ENCODE data around the gene ADD2. TPM values are rescaled to one million over a fixed set of nuclear protein-coding genes. Genes with fewer than 3 reads are reported as not detected.

ADD2 gene
- total and polyA plus RNA-seq, 7 donors: 0.09 to 2.6 (median 0.85) TPM

GRCh38 chr2:70778676-70779075 lies 10.7 kb upstream of the ADD2 start:
- ATAC-seq (no peak), DNase-seq (no peak)
- no peak for TF ChIP-seq CTCF (IDR thresholded peaks at IDR 0.05)
- Histone ChIP-seq H3K4me3 (no peak overlapping the region), H3K27ac (no peak overlapping the region), H3K9me3 (no peaks in the 10 kb centered on the region), H3K4me1 (no peaks in the 10 kb centered on the region), H3K27me3 (ENCODE audit: insufficient read depth in 3 of 3, low read length in 2 of 3) (peaks cover 0 to 19% (median 11%) of the 10 kb centered on the region in 3 donors), H3K36me3 (ENCODE audit: insufficient read depth in 1 of 2, low read depth in 1 of 2) (no peaks in the 10 kb centered on the region)
- intact Hi-C loops (cut with DNase I): no loop called here
- WGBS, 3 donors: 52 to 60% (median 57%) methylated on average over 1 of the region's 1 CpG

GRCh38 chr2:70777450-70777849 lies 9.4 kb upstream of the ADD2 start:
- Histone ChIP-seq H3K9me3 (no peaks in the 10 kb centered on the region), H3K4me3 (no peak overlapping the region), H3K36me3 (ENCODE audit: insufficient read depth in 1 of 2, low read depth in 1 of 2) (no peaks in the 10 kb centered on the region), H3K27ac (no peak overlapping the region), H3K4me1 (no peaks in the 10 kb centered on the region), H3K27me3 (ENCODE audit: insufficient read depth in 3 of 3, low read length in 2 of 3) (peaks cover 0 to 29% (median 11%) of the 10 kb centered on the region in 3 donors)
- DNase-seq (no peak), ATAC-seq (no peak)
- intact Hi-C loops (cut with DNase I): no loop called here
- TF ChIP-seq CTCF (IDR thresholded peaks at IDR 0.05): no peak
- 78 to 85% (median 84%) methylated on average over 2 of the region's 2 CpGs for WGBS, 3 donors

- no peaks in the 10 kb centered on the region for H3K9me3 ChIP-seq
- peaks cover 0 to 30% (median 11%) of the 10 kb centered on the region in 3 donors for H3K27me3 ChIP-seq (ENCODE audit: insufficient read depth in 3 of 3, low read length in 2 of 3)
- H3K27ac ChIP-seq: no peak overlapping the region
- H3K36me3 ChIP-seq (ENCODE audit: insufficient read depth in 1 of 2, low read depth in 1 of 2): no peaks in the 10 kb centered on the region
- ATAC-seq (no peak), DNase-seq (no peak)
- intact Hi-C loops (cut with DNase I): no loop called here
- no peak overlapping the region for H3K4me3 ChIP-seq
- H3K4me1 ChIP-seq: no peaks in the 10 kb centered on the region
- no peak for TF ChIP-seq CTCF (IDR thresholded peaks at IDR 0.05)
- WGBS, 3 donors: 93 to 97% (median 93%) methylated on average over 3 of the region's 3 CpGs
Measured at GRCh38 chr2:70776266-70776665, 8.3 kb upstream of the ADD2 start.

- peaks cover 0 to 21% (median 11%) of the 10 kb centered on the region in 3 donors for H3K27me3 ChIP-seq (ENCODE audit: insufficient read depth in 3 of 3, low read length in 2 of 3)
- no peak for ATAC-seq
- WGBS, 3 donors: 60 to 67% (median 64%) methylated on average over 2 of the region's 2 CpGs
- H3K4me1 ChIP-seq: no peaks in the 10 kb centered on the region
- no peaks in the 10 kb centered on the region for H3K9me3 ChIP-seq
- no peak overlapping the region for H3K27ac ChIP-seq
- intact Hi-C loops (cut with DNase I): no loop called here
- H3K4me3 ChIP-seq: no peak overlapping the region
- TF ChIP-seq CTCF (IDR thresholded peaks at IDR 0.05): no peak
- no peak for DNase-seq
- H3K36me3 ChIP-seq (ENCODE audit: insufficient read depth in 1 of 2, low read depth in 1 of 2): no peaks in the 10 kb centered on the region
Measured at GRCh38 chr2:70775141-70775540, 7.1 kb upstream of the ADD2 start.

- Histone ChIP-seq H3K27ac (no peak overlapping the region), H3K36me3 (ENCODE audit: insufficient read depth in 1 of 2, low read depth in 1 of 2) (no peaks in the 10 kb centered on the region), H3K4me3 (no peak overlapping the region), H3K4me1 (no peaks in the 10 kb centered on the region), H3K9me3 (no peaks in the 10 kb centered on the region), H3K27me3 (ENCODE audit: insufficient read depth in 3 of 3, low read length in 2 of 3) (peaks cover 6 to 37% (median 12%) of the 10 kb centered on the region in 3 donors)
- 72 to 86% (median 80%) methylated on average over 2 of the region's 2 CpGs for WGBS, 3 donors
- intact Hi-C loops (cut with DNase I): no loop called here
- ATAC-seq: no peak
- TF ChIP-seq CTCF (IDR thresholded peaks at IDR 0.05): no peak
- no peak for DNase-seq
Measured at GRCh38 chr2:70772486-70773155, 4.6 kb upstream of the ADD2 start.
